HEK293 (cell line): ENCODE measurements around the gene RALGAPA1.

ENCODE experiments used
- CTCF ChIA-PET: fragments of 350-600 bp; formaldehyde crosslinking; extraction: SDS; loops from one replicate; lab custom pipeline; 2021; ENCODE audit warnings: antibody characterized with exemption; lab: Yijun Ruan, JAX
- POLR2A ChIA-PET: fragments of 300-600 bp; formaldehyde crosslinking; extraction: SDS; loops from one replicate; lab custom pipeline; 2020; ENCODE audit warnings: antibody characterized with exemption, inconsistent platforms; lab: Yijun Ruan, JAX
- H3K27ac ChIP-seq: fragments of 200-500 bp; sonication (Bioruptor generic); 2 replicates; pipeline ENCODE4 v1.5.1; 2014; ENCODE audit warnings: low read depth, low read length, control low read depth, inconsistent platforms; ENCODE audit errors: extremely low read depth
- H3K36me3 ChIP-seq, 2 experiments: fragments of 200-500 bp in 1 of 2; sonication (Bioruptor generic) in 1 of 2; 1 replicate in 1 of 2; 2 replicates in 1 of 2; pipeline ENCODE4 v1.5.1; 2014 to 2017; ENCODE audit warnings: inconsistent platforms in 2 of 2, low read length in 2 of 2; ENCODE audit not compliant: control insufficient read depth in 2 of 2, insufficient read depth in 1 of 2
- H3K4me1 ChIP-seq: fragments of 200-500 bp; sonication (Bioruptor generic); 2 replicates; pipeline ENCODE4 v1.5.1; 2014; ENCODE audit warnings: mild to moderate bottlenecking, low read length, inconsistent platforms; ENCODE audit not compliant: control insufficient read depth, insufficient read depth
- H3K4me3 ChIP-seq: 2 replicates; pipeline ENCODE4 v1.5.1; 2011; ENCODE audit warnings: low read depth, mild to moderate bottlenecking, control low read depth, low read length, moderate library complexity
- H3K9me3 ChIP-seq: fragments of 200-500 bp; sonication (Bioruptor generic); 2 replicates; pipeline ENCODE4 v1.5.1; 2014; ENCODE audit warnings: low read depth, low read length, inconsistent platforms; ENCODE audit not compliant: control insufficient read depth, insufficient read depth
- GLI2 ChIP-seq: fragments of 450-650 bp; formaldehyde crosslinking; IDR thresholded peaks from 2 replicates; pipeline ENCODE4; 2017; ENCODE audit warnings: missing biosample characterization, missing genetic modification characterization, low read depth, borderline replicate concordance
- KLF8 ChIP-seq: fragments of 450-650 bp; formaldehyde crosslinking; IDR thresholded peaks from 2 replicates; pipeline ENCODE4 v1.5.1; 2016; ENCODE audit warnings: missing biosample characterization, missing genetic modification characterization
- KLF9 ChIP-seq: fragments of 450-650 bp; formaldehyde crosslinking; IDR thresholded peaks from 2 replicates; pipeline ENCODE4 v1.5.1; 2016; ENCODE audit warnings: missing biosample characterization, missing genetic modification characterization, low read depth
- SCRT1 ChIP-seq: fragments of 450-650 bp; formaldehyde crosslinking; IDR thresholded peaks from 2 replicates; pipeline ENCODE4 v1.5.1; 2016; ENCODE audit warnings: missing biosample characterization, missing genetic modification characterization, borderline replicate concordance
- SETDB1 ChIP-seq: IDR thresholded peaks from one replicate; pipeline ENCODE4 v1.6.1; 2017; ENCODE audit warnings: mild to moderate bottlenecking, low read length, moderate library complexity, mixed read lengths; ENCODE audit not compliant: insufficient read length
- SP3 ChIP-seq: fragments of 450-650 bp; formaldehyde crosslinking; IDR thresholded peaks from 2 replicates; pipeline ENCODE4 v1.5.1; 2016; ENCODE audit warnings: missing biosample characterization, missing genetic modification characterization
- ZBTB17 ChIP-seq: fragments of 450-650 bp; formaldehyde crosslinking; IDR thresholded peaks from 2 replicates; pipeline ENCODE4 v1.5.1; 2016; ENCODE audit warnings: missing biosample characterization, missing genetic modification characterization
- ZBTB44 ChIP-seq: fragments of 450-650 bp; IDR thresholded peaks from 2 replicates; pipeline ENCODE4 v1.5.1; 2018; ENCODE audit warnings: missing biosample characterization, mild to moderate bottlenecking, missing genetic modification characterization
- ZFP37 ChIP-seq: fragments of 450-650 bp; formaldehyde crosslinking; IDR thresholded peaks from 2 replicates; pipeline ENCODE4 v1.5.1; 2016; ENCODE audit warnings: missing biosample characterization, missing genetic modification characterization
- ZNF132 ChIP-seq: fragments of 450-650 bp; formaldehyde crosslinking; IDR thresholded peaks from 2 replicates; pipeline ENCODE4 v1.5.1; 2017; ENCODE audit warnings: missing biosample characterization, missing genetic modification characterization, borderline replicate concordance
- ZNF157 ChIP-seq: fragments of 450-650 bp; formaldehyde crosslinking; IDR thresholded peaks from 2 replicates; pipeline ENCODE4 v1.5.1; 2016; ENCODE audit warnings: missing biosample characterization, missing genetic modification characterization
- ZNF280C ChIP-seq: fragments of 450-650 bp; formaldehyde crosslinking; IDR thresholded peaks from 2 replicates; pipeline ENCODE4 v1.5.1; 2016; ENCODE audit warnings: missing biosample characterization, missing genetic modification characterization
- ZNF398 ChIP-seq: fragments of 450-650 bp; formaldehyde crosslinking; IDR thresholded peaks from 2 replicates; pipeline ENCODE4 v1.5.1; 2017; ENCODE audit warnings: missing biosample characterization, missing genetic modification characterization
- ZNF555 ChIP-seq: fragments of 450-650 bp; formaldehyde crosslinking; conservative IDR thresholded peaks from 2 replicates; pipeline ENCODE4 v1.5.1; 2017; ENCODE audit warnings: missing biosample characterization, mild to moderate bottlenecking, missing genetic modification characterization, inconsistent platforms
- ZNF560 ChIP-seq: fragments of 450-650 bp; formaldehyde crosslinking; IDR thresholded peaks from 2 replicates; pipeline ENCODE4 v1.5.1; 2017; ENCODE audit warnings: missing biosample characterization, missing genetic modification characterization, borderline replicate concordance
- ZNF596 ChIP-seq: fragments of 450-650 bp; IDR thresholded peaks from 2 replicates; pipeline ENCODE4 v1.5.0; 2018; ENCODE audit warnings: missing biosample characterization, mild to moderate bottlenecking, missing genetic modification characterization, moderate library complexity
- ZNF76 ChIP-seq: fragments of 450-650 bp; formaldehyde crosslinking; IDR thresholded peaks from 2 replicates; pipeline ENCODE4; 2016; ENCODE audit warnings: low read depth, missing biosample characterization, missing genetic modification characterization, borderline replicate concordance
- ZNF768 ChIP-seq: fragments of 450-650 bp; formaldehyde crosslinking; IDR thresholded peaks from 2 replicates; pipeline ENCODE4 v1.5.1; 2018; ENCODE audit warnings: missing biosample characterization, mild to moderate bottlenecking, missing genetic modification characterization
- ZNF792 ChIP-seq: fragments of 450-650 bp; formaldehyde crosslinking; IDR thresholded peaks from 2 replicates; pipeline ENCODE4 v1.5.1; 2016; ENCODE audit warnings: missing biosample characterization, missing genetic modification characterization
- ZSCAN30 ChIP-seq: fragments of 450-650 bp; IDR thresholded peaks from 2 replicates; pipeline ENCODE4 v1.5.1; 2018; ENCODE audit warnings: missing biosample characterization, mild to moderate bottlenecking, missing genetic modification characterization, moderate library complexity
- TF ChIP-seq, protein P1 (sequence below): fragments of 450-650 bp; formaldehyde crosslinking; IDR thresholded peaks from 2 replicates; pipeline ENCODE4 v1.5.1; 2016; ENCODE audit warnings: missing biosample characterization, missing genetic modification characterization
- TF ChIP-seq, protein P2 (sequence below): fragments of 450-650 bp; formaldehyde crosslinking; IDR thresholded peaks from 2 replicates; pipeline ENCODE4 v1.5.1; 2016; ENCODE audit warnings: missing biosample characterization, missing genetic modification characterization

Gene RALGAPA1

DNA sequence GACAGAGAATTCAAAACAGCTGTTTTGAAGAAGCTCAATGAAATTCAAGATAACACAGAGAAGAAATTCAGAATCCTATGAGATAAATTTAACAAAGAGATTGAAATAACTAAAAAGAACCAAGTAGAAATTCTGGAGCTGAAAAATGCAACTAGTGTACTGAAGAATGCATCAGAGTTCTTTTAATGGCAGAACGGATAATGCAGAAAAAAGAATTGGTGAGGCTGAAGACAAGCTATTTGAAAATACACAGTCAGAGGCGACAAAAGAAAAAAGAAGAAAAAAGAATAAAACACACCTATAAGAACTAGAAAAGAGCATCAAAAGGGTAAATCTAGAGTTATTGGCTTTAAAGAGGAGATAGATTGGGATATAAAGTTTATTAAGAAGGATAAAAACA is 171.8 kb downstream of the RALGAPA1 start:
- peaks cover 0 to 7% of the 10 kb centered on the region in 2 experiments; a peak in 1 of 3 replicates for H3K36me3 ChIP-seq
- no peak overlapping the region for H3K27ac ChIP-seq
- H3K4me1 ChIP-seq: no peaks in the 10 kb centered on the region
- CTCF ChIA-PET: no interaction called here
- TF ChIP-seq ZFP37 (tag by site-specific recombination) (no peak), ZNF555 (tag by site-specific recombination) (no peak), ZNF76 (tag by site-specific recombination) (no peak), ZNF560 (no peak), ZBTB17 (no peak), SP3 (no peak), ZNF398 (tag by site-specific recombination) (no peak), ZNF768 (tag by site-specific recombination) (no peak), KLF8 (tag by site-specific recombination) (no peak), ZSCAN30 (tag by site-specific recombination) (no peak), ZNF157 (tag by site-specific recombination) (no peak), SCRT1 (tag by site-specific recombination) (no peak)
- TF ChIP-seq, all 188 proteins: peak for 0
- no peaks in the 10 kb centered on the region for H3K9me3 ChIP-seq
- POLR2A ChIA-PET: no interaction called here
- H3K4me3 ChIP-seq: no peak overlapping the region

GRCh38 chr14:35632676-35633075 is 176.4 kb downstream of the RALGAPA1 start:
- TF ChIP-seq SETDB1 (no peak), ZBTB44 (no peak), ZNF132 (tag by site-specific recombination) (no peak), KLF9 (tag by site-specific recombination) (no peak), ZNF792 (tag by site-specific recombination) (no peak), GLI2 (no peak), ZNF157 (tag by site-specific recombination) (no peak), SCRT1 (tag by site-specific recombination) (no peak), ZNF596 (tag by site-specific recombination) (no peak), ZNF280C (tag by site-specific recombination) (no peak)
- TF ChIP-seq, protein P1, sequence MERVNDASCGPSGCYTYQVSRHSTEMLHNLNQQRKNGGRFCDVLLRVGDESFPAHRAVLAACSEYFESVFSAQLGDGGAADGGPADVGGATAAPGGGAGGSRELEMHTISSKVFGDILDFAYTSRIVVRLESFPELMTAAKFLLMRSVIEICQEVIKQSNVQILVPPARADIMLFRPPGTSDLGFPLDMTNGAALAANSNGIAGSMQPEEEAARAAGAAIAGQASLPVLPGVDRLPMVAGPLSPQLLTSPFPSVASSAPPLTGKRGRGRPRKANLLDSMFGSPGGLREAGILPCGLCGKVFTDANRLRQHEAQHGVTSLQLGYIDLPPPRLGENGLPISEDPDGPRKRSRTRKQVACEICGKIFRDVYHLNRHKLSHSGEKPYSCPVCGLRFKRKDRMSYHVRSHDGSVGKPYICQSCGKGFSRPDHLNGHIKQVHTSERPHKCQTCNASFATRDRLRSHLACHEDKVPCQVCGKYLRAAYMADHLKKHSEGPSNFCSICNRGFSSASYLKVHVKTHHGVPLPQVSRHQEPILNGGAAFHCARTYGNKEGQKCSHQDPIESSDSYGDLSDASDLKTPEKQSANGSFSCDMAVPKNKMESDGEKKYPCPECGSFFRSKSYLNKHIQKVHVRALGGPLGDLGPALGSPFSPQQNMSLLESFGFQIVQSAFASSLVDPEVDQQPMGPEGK (tag by site-specific recombination): no peak
- TF ChIP-seq, protein P2, sequence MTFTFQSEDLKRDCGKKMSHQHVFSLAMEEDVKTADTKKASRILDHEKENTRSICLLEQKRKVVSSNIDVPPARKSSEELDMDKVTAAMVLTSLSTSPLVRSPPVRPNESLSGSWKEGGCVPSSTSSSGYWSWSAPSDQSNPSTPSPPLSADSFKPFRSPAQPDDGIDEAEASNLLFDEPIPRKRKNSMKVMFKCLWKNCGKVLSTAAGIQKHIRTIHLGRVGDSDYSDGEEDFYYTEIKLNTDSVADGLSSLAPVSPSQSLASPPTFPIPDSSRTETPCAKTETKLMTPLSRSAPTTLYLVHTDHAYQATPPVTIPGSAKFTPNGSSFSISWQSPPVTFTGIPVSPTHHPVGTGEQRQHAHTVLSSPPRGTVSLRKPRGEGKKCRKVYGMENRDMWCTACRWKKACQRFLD: no peak
- TF ChIP-seq, all 188 proteins: peak for 0
- H3K4me3 ChIP-seq: no peak overlapping the region
- no peaks in the 10 kb centered on the region for H3K36me3 ChIP-seq
- H3K4me1 ChIP-seq: peaks cover 2% of the 10 kb centered on the region; the same call in 1 of the 2 replicates
- ChIA-PET POLR2A (no interaction called here), CTCF (no interaction called here)
- H3K9me3 ChIP-seq: no peaks in the 10 kb centered on the region
- H3K27ac ChIP-seq: no peak overlapping the region
